ENCODE results near the gene CDH13.

The CDH13 gene

GRCh38 chr16:83586036-83586435, 959.3 kb downstream of the CDH13 start:
- Histone ChIP-seq H3K27ac (ENCODE audit: low read depth, low read length) (no peak overlapping the region), H2AK5ac (ENCODE audit: low read length) (no peak overlapping the region), H3K9me3 (ENCODE audit: insufficient read depth, low read depth, low read length) (no peaks in the 10 kb centered on the region), H3K23ac (ENCODE audit: low read length) (no peak overlapping the region), H4K91ac (ENCODE audit: low read depth, low read length) (no peak overlapping the region), H3K79me1 (ENCODE audit: low read length) (no peaks in the 10 kb centered on the region), H3K4me2 (ENCODE audit: low read length) (no peak overlapping the region), H3K36me3 (ENCODE audit: control insufficient read depth in 1 of 2, insufficient read depth in 2 of 2, low read length in 2 of 2) (no peaks in the 10 kb centered on the region), H3K9ac (ENCODE audit: low read length) (no peak overlapping the region), H3K79me2 (ENCODE audit: control insufficient read depth, insufficient read depth, low read length, poor library complexity) (no peaks in the 10 kb centered on the region), H3K4me1 (ENCODE audit: control insufficient read depth in 1 of 2, insufficient read depth in 2 of 2, low read length in 2 of 2) (no peaks in the 10 kb centered on the region), H3K14ac (ENCODE audit: low read length) (no peak overlapping the region), H4K8ac (ENCODE audit: low read depth, low read length) (no peak overlapping the region), H2BK120ac (ENCODE audit: insufficient read depth, low read length, poor library complexity) (no peak overlapping the region), H2BK5ac (ENCODE audit: low read depth, low read length, poor library complexity) (no peak overlapping the region), H2BK12ac (ENCODE audit: low read length) (no peak overlapping the region), H3K18ac (ENCODE audit: low read length) (no peak overlapping the region), H3K4ac (ENCODE audit: low read depth, low read length) (no peak overlapping the region), H3K4me3 (ENCODE audit: low read depth, low read length) (no peak overlapping the region), H2AFZ (ENCODE audit: insufficient read depth, low read length, poor library complexity) (no peak overlapping the region), H4K12ac (ENCODE audit: low read depth, low read length) (no peak overlapping the region), H3K27me3 (ENCODE audit: insufficient read depth, low read length) (no peaks in the 10 kb centered on the region)
- DNase-seq, result no peak
- no CpG with 5 or more reads among the region's 13 CpGs for WGBS (ENCODE audit: extremely low coverage, insufficient coverage, insufficient read length)

DNA sequence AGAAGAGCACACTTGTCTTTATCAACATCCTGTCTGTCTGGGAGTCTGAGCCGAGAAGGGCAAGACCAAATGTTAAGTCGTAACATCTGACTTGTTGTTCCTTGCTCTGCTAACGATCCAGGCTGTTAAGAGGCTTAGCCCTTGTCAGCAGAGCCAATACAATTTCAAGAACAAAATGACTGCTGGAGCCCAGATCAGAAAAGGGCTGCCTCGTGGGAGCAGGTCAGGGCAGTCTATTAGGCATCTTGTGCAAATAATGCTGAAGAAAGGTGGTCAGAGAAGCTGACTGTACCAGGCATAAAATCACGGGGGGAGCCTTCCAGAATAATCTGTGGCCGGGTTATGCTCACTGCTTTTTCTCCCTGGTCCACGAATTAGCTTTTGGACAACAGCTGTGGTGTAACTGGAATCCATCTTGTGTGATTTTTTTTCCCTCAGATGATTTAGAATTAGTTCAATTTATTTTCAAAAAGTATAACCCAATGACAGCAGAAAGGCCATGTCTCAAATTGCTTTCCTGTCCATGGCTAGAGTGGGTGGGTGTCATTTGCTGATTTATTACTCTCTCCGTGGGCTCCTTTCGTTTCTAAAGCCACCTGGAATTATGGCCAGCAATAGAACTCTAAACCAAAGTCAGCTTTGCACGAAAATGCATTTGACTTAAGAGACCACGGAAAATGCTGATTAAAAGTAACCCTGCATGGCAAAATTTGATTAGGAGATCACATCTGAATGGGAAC, 959.9 kb downstream of the CDH13 start:
- DNase-seq, result no peak
- H4K12ac ChIP-seq (ENCODE audit: low read depth, low read length), result no peak overlapping the region
- no peak overlapping the region for H4K8ac ChIP-seq (ENCODE audit: low read depth, low read length)
- H3K4ac ChIP-seq (ENCODE audit: low read depth, low read length), result no peak overlapping the region
- H2BK12ac ChIP-seq (ENCODE audit: low read length), result no peak overlapping the region
- no peak overlapping the region for H3K18ac ChIP-seq (ENCODE audit: low read length)
- no peak overlapping the region for H2BK120ac ChIP-seq (ENCODE audit: insufficient read depth, low read length, poor library complexity)
- H3K4me3 ChIP-seq (ENCODE audit: low read depth, low read length), result no peak overlapping the region
- H3K9ac ChIP-seq (ENCODE audit: low read length), result no peak overlapping the region
- no peaks in the 10 kb centered on the region for H3K79me1 ChIP-seq (ENCODE audit: low read length)
- H3K14ac ChIP-seq (ENCODE audit: low read length), result no peak overlapping the region
- H3K27me3 ChIP-seq (ENCODE audit: insufficient read depth, low read length), result no peaks in the 10 kb centered on the region
- H3K79me2 ChIP-seq (ENCODE audit: control insufficient read depth, insufficient read depth, low read length, poor library complexity), result no peaks in the 10 kb centered on the region
- H3K4me2 ChIP-seq (ENCODE audit: low read length), result no peak overlapping the region
- no peak overlapping the region for H2AFZ ChIP-seq (ENCODE audit: insufficient read depth, low read length, poor library complexity)
- H3K36me3 ChIP-seq (ENCODE audit: control insufficient read depth in 1 of 2, insufficient read depth in 2 of 2, low read length in 2 of 2), result no peaks in the 10 kb centered on the region
- no CpG with 5 or more reads among the region's 11 CpGs for WGBS (ENCODE audit: extremely low coverage, insufficient coverage, insufficient read length)
- H3K9me3 ChIP-seq (ENCODE audit: insufficient read depth, low read depth, low read length), result no peaks in the 10 kb centered on the region
- no peak overlapping the region for H2BK5ac ChIP-seq (ENCODE audit: low read depth, low read length, poor library complexity)
- no peak overlapping the region for H3K23ac ChIP-seq (ENCODE audit: low read length)
- H3K4me1 ChIP-seq (ENCODE audit: control insufficient read depth in 1 of 2, insufficient read depth in 2 of 2, low read length in 2 of 2), result no peaks in the 10 kb centered on the region
- H3K27ac ChIP-seq (ENCODE audit: low read depth, low read length), result no peak overlapping the region
- no peak overlapping the region for H4K91ac ChIP-seq (ENCODE audit: low read depth, low read length)
- no peak overlapping the region for H2AK5ac ChIP-seq (ENCODE audit: low read length)

DNA sequence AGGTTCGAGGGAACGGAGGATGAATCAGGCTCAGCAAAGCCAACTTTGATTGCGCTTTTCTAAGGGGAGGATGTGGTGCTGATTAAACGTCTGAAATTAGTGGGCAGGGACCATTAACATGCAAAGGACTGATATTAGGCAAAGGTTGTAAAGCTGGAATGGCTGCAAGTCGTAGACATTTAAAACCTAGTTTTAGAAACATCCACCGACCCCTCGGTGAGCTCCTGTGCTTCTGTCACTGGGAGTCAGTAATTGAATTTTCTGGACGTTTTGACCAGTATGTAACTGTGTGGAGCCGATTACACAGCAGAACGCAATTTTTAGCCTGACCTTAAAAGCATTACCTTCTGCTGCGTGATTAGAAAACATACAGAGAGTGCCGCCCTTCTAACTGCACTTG, 960.4 kb downstream of the CDH13 start:
- no CpG with 5 or more reads among the region's 12 CpGs for WGBS (ENCODE audit: extremely low coverage, insufficient coverage, insufficient read length)
- Histone ChIP-seq H3K4ac (ENCODE audit: low read depth, low read length) (no peak overlapping the region), H3K18ac (ENCODE audit: low read length) (no peak overlapping the region), H3K36me3 (ENCODE audit: control insufficient read depth in 1 of 2, insufficient read depth in 2 of 2, low read length in 2 of 2) (no peaks in the 10 kb centered on the region), H4K8ac (ENCODE audit: low read depth, low read length) (no peak overlapping the region), H2BK12ac (ENCODE audit: low read length) (no peak overlapping the region), H3K27me3 (ENCODE audit: insufficient read depth, low read length) (no peaks in the 10 kb centered on the region), H3K9me3 (ENCODE audit: insufficient read depth, low read depth, low read length) (no peaks in the 10 kb centered on the region), H3K23ac (ENCODE audit: low read length) (no peak overlapping the region), H2BK5ac (ENCODE audit: low read depth, low read length, poor library complexity) (no peak overlapping the region), H3K27ac (ENCODE audit: low read depth, low read length) (no peak overlapping the region), H4K91ac (ENCODE audit: low read depth, low read length) (no peak overlapping the region), H3K79me2 (ENCODE audit: control insufficient read depth, insufficient read depth, low read length, poor library complexity) (no peaks in the 10 kb centered on the region), H3K4me2 (ENCODE audit: low read length) (no peak overlapping the region), H3K79me1 (ENCODE audit: low read length) (no peaks in the 10 kb centered on the region), H3K4me3 (ENCODE audit: low read depth, low read length) (no peak overlapping the region), H2BK120ac (ENCODE audit: insufficient read depth, low read length, poor library complexity) (no peak overlapping the region), H4K12ac (ENCODE audit: low read depth, low read length) (no peak overlapping the region), H3K4me1 (ENCODE audit: control insufficient read depth in 1 of 2, insufficient read depth in 2 of 2, low read length in 2 of 2) (no peaks in the 10 kb centered on the region), H3K9ac (ENCODE audit: low read length) (no peak overlapping the region), H3K14ac (ENCODE audit: low read length) (no peak overlapping the region), H2AK5ac (ENCODE audit: low read length) (no peak overlapping the region), H2AFZ (ENCODE audit: insufficient read depth, low read length, poor library complexity) (no peak overlapping the region)
- no peak for DNase-seq

DNA sequence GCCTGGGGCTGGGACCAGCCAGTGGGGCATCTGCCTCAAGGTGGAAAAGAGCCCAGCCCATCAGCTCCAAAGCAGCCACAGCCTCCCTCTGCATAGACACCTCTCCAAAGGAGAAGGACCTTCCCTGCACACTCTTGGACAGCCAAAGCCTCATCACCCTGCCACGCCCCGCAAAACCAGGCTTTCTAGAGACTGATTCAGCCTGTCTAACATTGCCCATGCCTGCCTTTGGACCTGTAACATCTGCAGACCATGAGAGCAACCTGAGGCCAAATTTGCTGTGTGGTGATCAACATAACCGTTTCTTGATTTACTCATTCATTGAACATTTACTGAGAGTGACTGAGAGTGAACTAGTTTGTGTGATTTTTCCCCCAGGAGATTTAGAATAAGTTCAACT, 961.3 kb downstream of the CDH13 start:
- H3K79me2 ChIP-seq (ENCODE audit: control insufficient read depth, insufficient read depth, low read length, poor library complexity), result no peaks in the 10 kb centered on the region
- H3K14ac ChIP-seq (ENCODE audit: low read length), result no peak overlapping the region
- no peak overlapping the region for H3K4me2 ChIP-seq (ENCODE audit: low read length)
- no CpG with 5 or more reads among the region's 3 CpGs for WGBS (ENCODE audit: extremely low coverage, insufficient coverage, insufficient read length)
- H2AFZ ChIP-seq (ENCODE audit: insufficient read depth, low read length, poor library complexity), result no peak overlapping the region
- no peak overlapping the region for H2BK120ac ChIP-seq (ENCODE audit: insufficient read depth, low read length, poor library complexity)
- no peak overlapping the region for H3K4me3 ChIP-seq (ENCODE audit: low read depth, low read length)
- no peaks in the 10 kb centered on the region for H3K36me3 ChIP-seq (ENCODE audit: control insufficient read depth in 1 of 2, insufficient read depth in 2 of 2, low read length in 2 of 2)
- H3K23ac ChIP-seq (ENCODE audit: low read length), result no peak overlapping the region
- no peak overlapping the region for H2BK5ac ChIP-seq (ENCODE audit: low read depth, low read length, poor library complexity)
- H3K79me1 ChIP-seq (ENCODE audit: low read length), result no peaks in the 10 kb centered on the region
- H4K12ac ChIP-seq (ENCODE audit: low read depth, low read length), result no peak overlapping the region
- H4K8ac ChIP-seq (ENCODE audit: low read depth, low read length), result no peak overlapping the region
- no peak overlapping the region for H3K9ac ChIP-seq (ENCODE audit: low read length)
- no peak overlapping the region for H3K27ac ChIP-seq (ENCODE audit: low read depth, low read length)
- no peak overlapping the region for H4K91ac ChIP-seq (ENCODE audit: low read depth, low read length)
- DNase-seq, result no peak
- H3K4ac ChIP-seq (ENCODE audit: low read depth, low read length), result no peak overlapping the region
- H3K18ac ChIP-seq (ENCODE audit: low read length), result no peak overlapping the region
- H2AK5ac ChIP-seq (ENCODE audit: low read length), result no peak overlapping the region
- H3K27me3 ChIP-seq (ENCODE audit: insufficient read depth, low read length), result no peaks in the 10 kb centered on the region
- no peaks in the 10 kb centered on the region for H3K9me3 ChIP-seq (ENCODE audit: insufficient read depth, low read depth, low read length)
- no peaks in the 10 kb centered on the region for H3K4me1 ChIP-seq (ENCODE audit: control insufficient read depth in 1 of 2, insufficient read depth in 2 of 2, low read length in 2 of 2)
- H2BK12ac ChIP-seq (ENCODE audit: low read length), result no peak overlapping the region

Measured in trophoblast cell (in vitro differentiated cells and primary cell).